Chondrocyte (in vitro differentiated cells): Measurements from ENCODE around the gene PCNA. TPM values are rescaled to one million over a fixed set of nuclear protein-coding genes. Genes with fewer than 3 reads are reported as not detected.

Experiments
- DNase-seq: peaks from one replicate; pipeline ENCODE4 v3.0.0; 2021; ENCODE audit warnings: mixed read lengths, low spot score
- H3K27ac Mint-ChIP-seq: one replicate; pipeline ENCODE4 v1.8.0; 2021; ENCODE audit warnings: mild to moderate bottlenecking, moderate library complexity, mixed read lengths; ENCODE audit not compliant: unreplicated experiment
- H3K27me3 Mint-ChIP-seq: 2 replicates; pipeline ENCODE4 v1.8.0; 2021; ENCODE audit warnings: low read depth, mixed read lengths
- H3K36me3 Mint-ChIP-seq: 2 replicates; pipeline ENCODE4 v1.8.0; 2021; ENCODE audit warnings: low read depth, mixed read lengths
- H3K4me1 Mint-ChIP-seq: 2 replicates; pipeline ENCODE4 v1.8.0; 2021; ENCODE audit warnings: low read depth, mild to moderate bottlenecking, mixed read lengths
- H3K4me3 Mint-ChIP-seq: one replicate; pipeline ENCODE4 v1.8.0; 2021; ENCODE audit warnings: mild to moderate bottlenecking, moderate library complexity, mixed read lengths; ENCODE audit not compliant: unreplicated experiment
- H3K9me3 Mint-ChIP-seq: 2 replicates; pipeline ENCODE4 v1.8.0; 2021; ENCODE audit warnings: low read depth, mixed read lengths
- CTCF ChIP-seq: fragments of 200-600 bp; sonication (generic); IDR thresholded peaks from 2 replicates; pipeline ENCODE4 v1.5.0; 2021; ENCODE audit warnings: antibody characterized with exemption, mild to moderate bottlenecking, moderate library complexity
- total RNA-seq: library from RNA; stranded (reverse); gene quantifications from 3 replicates; pipeline ENCODE4 v1.2.1, GENCODE V29; 2021

PCNA gene
- total RNA-seq, 1 donor from 2014 or later = 46.3 TPM

DNA sequence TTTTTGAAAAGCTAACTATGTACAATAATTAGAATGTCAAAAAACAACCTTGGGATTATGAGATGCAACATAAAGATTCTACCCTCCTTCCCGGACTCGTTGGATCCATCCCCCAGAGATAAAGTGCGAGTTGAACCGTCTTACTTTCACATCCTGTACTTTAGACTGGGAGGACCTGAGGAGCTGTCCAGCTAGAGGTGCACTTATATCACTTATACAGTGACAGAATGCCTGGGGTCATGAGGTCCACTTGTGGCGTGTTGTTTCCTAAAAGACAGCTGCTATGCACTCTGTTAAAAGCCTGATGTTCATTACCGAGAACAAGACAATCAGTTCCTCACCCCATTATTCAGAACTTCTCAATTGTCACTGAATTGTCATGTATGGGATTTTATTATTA, 9.1 kb upstream of the PCNA start:
- TF ChIP-seq CTCF = no peak
- no peaks in the 10 kb centered on the region for H3K27me3 Mint-ChIP-seq
- DNase-seq = no peak
- H3K4me3 Mint-ChIP-seq = no peak overlapping the region
- H3K36me3 Mint-ChIP-seq = no peaks in the 10 kb centered on the region
- H3K9me3 Mint-ChIP-seq = no peaks in the 10 kb centered on the region
- H3K27ac Mint-ChIP-seq = no peak overlapping the region
- H3K4me1 Mint-ChIP-seq = peaks cover 34% of the 10 kb centered on the region

DNA sequence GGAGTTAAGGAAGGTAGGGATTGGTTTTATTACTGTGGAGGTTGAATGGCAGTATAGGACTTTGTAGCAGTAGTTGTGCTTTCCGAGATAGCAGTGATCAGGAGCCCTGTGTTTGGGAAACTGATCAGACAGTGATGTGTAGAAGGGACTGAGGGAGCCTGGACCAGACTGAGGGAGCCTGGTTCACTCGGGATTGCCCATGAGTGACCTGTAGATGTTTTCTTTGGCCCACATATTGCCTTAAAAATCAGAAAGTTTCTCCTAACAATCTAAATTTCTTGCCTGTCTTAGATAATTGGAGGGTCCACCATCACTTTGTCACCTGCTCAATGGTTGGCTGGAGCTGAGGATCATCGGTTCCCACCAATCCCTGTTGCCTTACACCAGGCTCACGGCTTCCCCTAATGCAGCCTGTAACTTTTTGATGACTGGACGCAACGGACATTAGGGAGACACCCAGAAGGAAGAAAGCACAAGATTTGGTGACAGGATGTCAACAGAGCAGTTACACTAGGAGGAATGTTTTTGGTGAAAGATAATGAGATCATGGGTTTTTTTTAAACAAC, 8.2 kb upstream of the PCNA start:
- H3K4me3 Mint-ChIP-seq = peak overlapping the region; percentile 96
- no peak for TF ChIP-seq CTCF
- H3K36me3 Mint-ChIP-seq = no peaks in the 10 kb centered on the region
- no peaks in the 10 kb centered on the region for H3K9me3 Mint-ChIP-seq
- H3K27ac Mint-ChIP-seq = peak overlapping the region; percentile 93
- H3K27me3 Mint-ChIP-seq = no peaks in the 10 kb centered on the region
- H3K4me1 Mint-ChIP-seq = peaks cover 34% of the 10 kb centered on the region
- no peak for DNase-seq

GRCh38 chr20:5127204-5127858, 7.6 kb upstream of the PCNA start:
- no peak for DNase-seq
- Mint-ChIP-seq H3K27me3 (no peaks in the 10 kb centered on the region), H3K4me3 (peak overlapping the region; percentile 96), H3K9me3 (no peaks in the 10 kb centered on the region), H3K4me1 (peaks cover 34% of the 10 kb centered on the region), H3K36me3 (no peaks in the 10 kb centered on the region), H3K27ac (peak overlapping the region; percentile 93)
- TF ChIP-seq CTCF = no peak

DNA sequence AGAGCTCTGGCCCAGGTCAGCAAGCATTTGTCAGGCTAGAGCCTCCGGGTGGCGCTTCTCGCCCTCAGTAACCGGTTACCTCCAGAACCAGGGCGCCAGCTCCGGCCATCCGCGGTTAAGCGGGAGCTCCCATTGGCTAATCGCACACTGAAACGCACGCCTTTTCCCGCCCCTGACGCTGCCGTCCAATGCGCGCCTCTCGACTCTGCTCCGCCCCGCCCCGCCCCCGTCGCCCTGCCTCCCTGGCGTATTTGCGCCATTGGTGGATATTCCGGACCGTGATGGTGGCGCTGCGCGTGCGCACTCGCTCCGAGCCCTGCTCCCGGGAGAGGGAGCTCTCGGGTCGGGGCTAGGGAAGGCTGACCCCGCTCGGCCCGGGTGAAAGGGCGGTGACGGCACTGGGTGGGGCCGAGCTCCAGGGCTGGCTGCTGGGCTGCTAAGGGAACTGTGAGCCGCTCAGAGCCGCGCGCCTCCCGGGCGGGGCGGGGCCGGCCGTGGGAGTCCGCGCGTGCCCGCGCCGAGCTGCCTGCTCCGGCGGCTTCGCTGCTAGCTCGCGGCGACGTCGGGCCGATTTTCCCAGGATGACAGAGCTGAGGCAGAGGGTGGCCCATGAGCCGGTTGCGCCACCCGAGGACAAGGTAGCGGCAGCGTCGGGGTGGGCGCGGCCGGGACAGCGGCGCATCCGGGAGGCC, 6.9 kb upstream of the PCNA start, which contains the start of gene CDS2:
Gene CDS2, plus strand, starts transcription at position 497 of the 692 bp plus-strand sequence. Its CDS starts 85 bp downstream, at position 582.
- peaks cover 34% of the 10 kb centered on the region for H3K4me1 Mint-ChIP-seq
- no peaks in the 10 kb centered on the region for H3K27me3 Mint-ChIP-seq
- peak; percentile 82 for TF ChIP-seq CTCF
- no peaks in the 10 kb centered on the region for H3K36me3 Mint-ChIP-seq
- DNase-seq = peak; percentile 100
- peak within 1 kb of the TSS; percentile 93 for H3K27ac Mint-ChIP-seq
- H3K9me3 Mint-ChIP-seq = no peaks in the 10 kb centered on the region
- H3K4me3 Mint-ChIP-seq = peak within 1 kb of the TSS; percentile 96

DNA sequence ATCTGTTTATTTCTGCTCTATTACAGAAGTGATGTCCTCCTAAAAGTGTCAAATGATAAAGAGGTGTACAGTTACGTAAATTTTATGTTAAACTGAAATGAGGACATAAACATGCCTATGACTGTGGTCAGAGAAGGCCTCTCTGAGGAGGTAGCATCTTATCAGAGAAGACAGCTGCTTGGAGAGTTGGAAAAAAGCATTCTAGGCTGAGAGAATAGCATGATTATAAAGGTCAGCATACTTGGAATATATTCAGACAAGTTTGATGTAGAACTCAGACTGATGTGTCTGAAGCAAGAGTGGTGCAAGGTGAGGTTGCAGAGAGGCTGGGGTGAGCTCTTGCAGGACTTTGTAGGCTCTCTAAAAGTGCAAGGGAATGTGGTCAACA, 3.1 kb upstream of the PCNA start:
- no peaks in the 10 kb centered on the region for H3K9me3 Mint-ChIP-seq
- no peak overlapping the region for H3K4me3 Mint-ChIP-seq
- no peak for TF ChIP-seq CTCF
- DNase-seq = no peak
- peaks cover 35% of the 10 kb centered on the region for H3K4me1 Mint-ChIP-seq
- no peaks in the 10 kb centered on the region for H3K27me3 Mint-ChIP-seq
- H3K27ac Mint-ChIP-seq = no peak overlapping the region
- no peaks in the 10 kb centered on the region for H3K36me3 Mint-ChIP-seq
